ENCODE measurements around the gene ADI1.
A peak's percentile ranks its signal among the peaks of the same experiment; 100 is the strongest.
"Not testable (repeated sequence)": the region's sequence is repeated elsewhere in the genome, so short reads cannot be mapped to it uniquely, and the experiment has no call there.

The ADI1 gene

GRCh38 chr2:3462493-3463104 lies 56.7 kb downstream of the ADI1 start:
- DNase-seq (ENCODE audit: low spot score): no peak

GRCh38 chr2:3461801-3462492 lies 57.4 kb downstream of the ADI1 start:
- DNase-seq (ENCODE audit: low spot score): peak; percentile 80

- DNase-seq (ENCODE audit: low spot score): no peak
These were observed 58.2 kb downstream of the ADI1 start for GRCh38 chr2:3460831-3461800.

GRCh38 chr2:3460156-3460555 lies 59.2 kb downstream of the ADI1 start:
- no peak for DNase-seq (ENCODE audit: low spot score)

- DNase-seq (ENCODE audit: low spot score): no peak
These were observed 59.9 kb downstream of the ADI1 start for GRCh38 chr2:3459185-3460015.

GRCh38 chr2:3458396-3459184 lies 60.7 kb downstream of the ADI1 start:
- no peak for DNase-seq (ENCODE audit: low spot score)

GRCh38 chr2:3457524-3458395 lies 61.6 kb downstream of the ADI1 start:
- no peak for DNase-seq (ENCODE audit: low spot score)

GRCh38 chr2:3456125-3456524 lies 63.2 kb downstream of the ADI1 start:
- DNase-seq (ENCODE audit: low spot score): no peak

- no peak for DNase-seq (ENCODE audit: low spot score)
These were observed 64.5 kb downstream of the ADI1 start for GRCh38 chr2:3454802-3455201.

GRCh38 chr2:3454005-3454404 lies 65.3 kb downstream of the ADI1 start:
- DNase-seq (ENCODE audit: low spot score): not testable (repeated sequence)

- no peak for DNase-seq (ENCODE audit: low spot score)
These were observed 65.9 kb downstream of the ADI1 start for GRCh38 chr2:3453190-3453999.

GRCh38 chr2:3451926-3452671 lies 67.2 kb downstream of the ADI1 start:
- DNase-seq (ENCODE audit: low spot score): no peak

GRCh38 chr2:3451169-3451568 lies 68.2 kb downstream of the ADI1 start:
- DNase-seq (ENCODE audit: low spot score): no peak

- DNase-seq (ENCODE audit: low spot score): no peak
These were observed 68.8 kb downstream of the ADI1 start for GRCh38 chr2:3450385-3451010.

GRCh38 chr2:3449936-3450335 lies 69.4 kb downstream of the ADI1 start:
- no peak for DNase-seq (ENCODE audit: low spot score)

GRCh38 chr2:3449086-3449485 lies 70.2 kb downstream of the ADI1 start:
- DNase-seq (ENCODE audit: low spot score): no peak

- peak; percentile 44 for DNase-seq (ENCODE audit: low spot score)
These were observed 70.9 kb downstream of the ADI1 start for GRCh38 chr2:3448441-3448911.

GRCh38 chr2:3447789-3448317 lies 71.5 kb downstream of the ADI1 start:
- no peak for DNase-seq (ENCODE audit: low spot score)
